SU-DHL-6 (cell line): Measurements from ENCODE around the gene ANKRD55.

Source experiments
- H2AFZ ChIP-seq: fragments of 200-600 bp; sonication (generic); 2 replicates; pipeline ENCODE4 v1.6.1; 2014; ENCODE audit warnings: low read depth, mild to moderate bottlenecking, moderate library complexity, mixed read lengths, antibody characterized with exemption, low read length; ENCODE audit not compliant: severe bottlenecking
- H3F3A ChIP-seq: fragments of 200-600 bp; shearing (Covaris generic); 2 replicates; pipeline ENCODE4 v1.6.0; 2016; ENCODE audit warnings: antibody characterized with exemption, mild to moderate bottlenecking; ENCODE audit not compliant: insufficient read depth
- H3K27ac ChIP-seq: fragments of 200-600 bp; sonication (generic); 2 replicates; pipeline ENCODE4 v1.5.1; 2016; ENCODE audit warnings: low read depth, mild to moderate bottlenecking, low read length, moderate library complexity, mixed read lengths
- H3K27me3 ChIP-seq: fragments of 200-600 bp; sonication (generic), shearing (Covaris generic); 2 replicates; pipeline ENCODE4 v1.6.0; 2014; ENCODE audit warnings: mild to moderate bottlenecking, low read length
- H3K36me3 ChIP-seq: fragments of 200-600 bp; sonication (generic); 2 replicates; pipeline ENCODE4 v1.6.1; 2014; ENCODE audit warnings: mild to moderate bottlenecking, low read length, mixed read lengths
- H3K4me2 ChIP-seq: fragments of 300-600, 200-600 bp; shearing (Covaris generic), sonication (generic); 2 replicates; pipeline ENCODE4 v1.6.0; 2014; ENCODE audit warnings: low read length, low read depth, mild to moderate bottlenecking; ENCODE audit not compliant: poor library complexity, severe bottlenecking
- H3K4me3 ChIP-seq: fragments of 200-600 bp; sonication (generic); 2 replicates; pipeline ENCODE4 v1.5.1; 2014; ENCODE audit warnings: antibody characterized with exemption, low read length, mild to moderate bottlenecking, mixed read lengths; ENCODE audit not compliant: insufficient read depth, poor library complexity, severe bottlenecking
- H3K79me2 ChIP-seq: fragments of 200-600 bp; sonication (generic); 2 replicates; pipeline ENCODE4 v1.6.1; 2014; ENCODE audit warnings: mild to moderate bottlenecking, low read length, moderate library complexity; ENCODE audit not compliant: insufficient read depth
- H3K9ac ChIP-seq: fragments of 200-600 bp; sonication (generic); 2 replicates; pipeline ENCODE4 v1.7.0; 2014; ENCODE audit warnings: mild to moderate bottlenecking, low read length
- H3K9me2 ChIP-seq: fragments of 200-600 bp; sonication (generic); replicated peaks from 2 replicates; pipeline ENCODE4 v1.6.1; 2014; ENCODE audit warnings: low read length; ENCODE audit not compliant: insufficient read depth
- H3K9me3 ChIP-seq: fragments of 200-600 bp; sonication (generic); 2 replicates; pipeline ENCODE4 v1.6.1; 2014; ENCODE audit warnings: low read length, mixed read lengths; ENCODE audit not compliant: insufficient read depth
- H4K20me1 ChIP-seq: fragments of 200-600 bp; sonication (generic); 2 replicates; pipeline ENCODE4 v1.6.1; 2014; ENCODE audit warnings: low read depth, mild to moderate bottlenecking, antibody characterized with exemption, low read length, moderate library complexity, mixed read lengths
- EZH2phosphoT487 ChIP-seq: fragments of 200-600 bp; sonication (generic), shearing (Covaris generic); conservative IDR thresholded peaks from 2 replicates; pipeline ENCODE4 v1.6.1; 2018; ENCODE audit warnings: mild to moderate bottlenecking, antibody characterized with exemption, low read length, moderate library complexity, mixed read lengths
- TF ChIP-seq, protein P1 (sequence below): fragments of 200-600 bp; sonication (generic); IDR thresholded peaks from one replicate; pipeline ENCODE4 v1.5.1; 2017; ENCODE audit warnings: antibody characterized with exemption, mild to moderate bottlenecking, low read length, moderate library complexity; ENCODE audit not compliant: insufficient read depth, poor library complexity, severe bottlenecking

The ANKRD55 gene

DNA sequence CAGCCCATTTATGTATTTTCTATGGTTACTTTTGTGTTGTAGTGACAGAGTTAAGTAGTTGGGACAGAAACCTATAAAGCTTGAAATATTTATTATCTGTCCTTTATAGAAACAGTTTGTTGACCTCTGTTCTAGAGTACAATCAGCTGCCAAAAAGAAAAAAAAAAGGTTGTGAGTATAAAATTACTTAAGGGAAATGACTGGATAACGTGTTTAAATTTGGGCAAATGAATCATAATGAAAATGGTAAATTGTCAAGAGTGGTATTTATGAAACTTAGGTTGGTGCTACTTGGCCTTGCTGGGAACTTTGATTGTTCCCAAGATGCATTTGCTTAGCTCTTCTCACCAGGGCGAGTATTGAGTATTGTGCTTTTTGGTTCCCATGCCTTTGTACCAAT, 168.1 kb downstream of the ANKRD55 start:
- Histone ChIP-seq H3K9me3 (no peaks in the 10 kb centered on the region), H3K36me3 (no peaks in the 10 kb centered on the region), H3K4me3 (no peak overlapping the region), H3K27me3 (no peaks in the 10 kb centered on the region), H3K9ac (no peak overlapping the region), H2AFZ (no peak overlapping the region), H3K79me2 (no peaks in the 10 kb centered on the region), H3F3A (no peaks in the 10 kb centered on the region), H3K9me2 (no peaks in the 10 kb centered on the region), H3K4me2 (no peak overlapping the region), H4K20me1 (no peaks in the 10 kb centered on the region), H3K27ac (no peak overlapping the region)
- no peak for TF ChIP-seq EZH2phosphoT487
- TF ChIP-seq, protein P1, sequence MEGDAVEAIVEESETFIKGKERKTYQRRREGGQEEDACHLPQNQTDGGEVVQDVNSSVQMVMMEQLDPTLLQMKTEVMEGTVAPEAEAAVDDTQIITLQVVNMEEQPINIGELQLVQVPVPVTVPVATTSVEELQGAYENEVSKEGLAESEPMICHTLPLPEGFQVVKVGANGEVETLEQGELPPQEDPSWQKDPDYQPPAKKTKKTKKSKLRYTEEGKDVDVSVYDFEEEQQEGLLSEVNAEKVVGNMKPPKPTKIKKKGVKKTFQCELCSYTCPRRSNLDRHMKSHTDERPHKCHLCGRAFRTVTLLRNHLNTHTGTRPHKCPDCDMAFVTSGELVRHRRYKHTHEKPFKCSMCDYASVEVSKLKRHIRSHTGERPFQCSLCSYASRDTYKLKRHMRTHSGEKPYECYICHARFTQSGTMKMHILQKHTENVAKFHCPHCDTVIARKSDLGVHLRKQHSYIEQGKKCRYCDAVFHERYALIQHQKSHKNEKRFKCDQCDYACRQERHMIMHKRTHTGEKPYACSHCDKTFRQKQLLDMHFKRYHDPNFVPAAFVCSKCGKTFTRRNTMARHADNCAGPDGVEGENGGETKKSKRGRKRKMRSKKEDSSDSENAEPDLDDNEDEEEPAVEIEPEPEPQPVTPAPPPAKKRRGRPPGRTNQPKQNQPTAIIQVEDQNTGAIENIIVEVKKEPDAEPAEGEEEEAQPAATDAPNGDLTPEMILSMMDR, result no peak

DNA sequence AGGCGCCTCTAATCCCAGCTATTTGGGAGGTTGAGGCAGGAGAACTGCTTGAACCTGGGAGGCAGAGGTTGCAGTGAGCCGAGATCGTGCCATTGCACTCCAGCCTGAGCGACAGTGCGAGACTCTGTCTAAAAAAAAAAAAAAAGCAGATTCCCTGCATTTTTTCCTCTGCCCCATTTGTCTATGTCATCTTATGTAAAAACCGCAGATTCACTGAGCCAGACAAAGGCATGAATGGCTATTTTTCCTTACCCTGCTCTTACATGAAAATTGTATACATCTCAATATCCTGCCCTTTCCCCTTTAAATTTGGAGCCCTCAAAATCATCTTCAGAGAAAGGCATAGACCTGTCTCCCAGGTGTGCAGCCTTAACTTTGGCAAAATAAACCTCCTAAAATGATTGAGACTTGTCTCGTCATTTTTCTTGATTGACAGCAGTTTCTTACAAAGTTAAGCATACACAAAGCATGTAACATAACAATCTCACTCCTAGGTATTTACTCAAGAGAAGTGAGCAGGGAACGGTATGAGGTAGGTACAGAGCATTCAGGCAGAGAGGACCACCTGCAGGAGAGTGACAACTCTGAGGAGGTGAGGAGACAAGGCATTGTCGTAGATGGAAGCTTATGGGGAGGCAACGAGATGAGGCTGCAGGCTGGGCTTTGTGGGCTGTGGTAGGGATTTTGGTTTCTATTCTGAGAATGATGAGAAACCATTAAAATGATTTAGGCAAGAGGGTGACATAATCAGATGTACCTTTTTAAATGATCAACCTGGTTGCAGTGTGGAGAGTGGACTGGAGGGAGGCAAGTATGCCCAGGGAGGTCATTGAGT, 172.6 kb downstream of the ANKRD55 start:
- H2AFZ ChIP-seq, result no peak overlapping the region
- TF ChIP-seq EZH2phosphoT487, result no peak
- TF ChIP-seq, protein P1, result no peak
- H3K4me2 ChIP-seq, result no peak overlapping the region
- no peak overlapping the region for H3K27ac ChIP-seq
- H3K27me3 ChIP-seq, result no peaks in the 10 kb centered on the region
- H3K36me3 ChIP-seq, result no peaks in the 10 kb centered on the region
- no peaks in the 10 kb centered on the region for H3K9me2 ChIP-seq
- H3K4me3 ChIP-seq, result no peak overlapping the region
- no peaks in the 10 kb centered on the region for H4K20me1 ChIP-seq
- H3F3A ChIP-seq, result no peaks in the 10 kb centered on the region
- no peaks in the 10 kb centered on the region for H3K9me3 ChIP-seq
- no peaks in the 10 kb centered on the region for H3K79me2 ChIP-seq
- no peak overlapping the region for H3K9ac ChIP-seq

DNA sequence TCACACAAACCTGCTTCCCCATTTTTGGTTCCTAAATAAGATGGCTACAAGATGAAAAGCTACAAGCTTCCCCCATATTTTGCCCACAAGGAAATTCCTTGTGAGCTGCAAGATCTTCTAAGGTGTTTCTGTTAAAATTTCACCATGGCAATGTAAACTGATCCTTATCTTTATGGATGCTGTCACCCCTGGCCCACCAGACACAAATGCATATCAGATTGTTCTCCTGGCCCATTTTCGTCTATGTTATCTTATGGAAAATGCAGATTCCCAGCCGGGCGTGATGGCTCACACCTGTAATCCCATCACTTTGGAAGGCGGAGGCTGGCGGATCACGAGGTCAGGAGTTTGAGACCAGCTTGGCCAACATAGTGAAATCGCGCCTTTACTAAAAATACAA, 173.3 kb downstream of the ANKRD55 start:
- Histone ChIP-seq H2AFZ (no peak overlapping the region), H3K9me3 (no peaks in the 10 kb centered on the region), H3F3A (no peaks in the 10 kb centered on the region), H3K36me3 (no peaks in the 10 kb centered on the region), H3K79me2 (no peaks in the 10 kb centered on the region), H3K27me3 (no peaks in the 10 kb centered on the region), H3K9me2 (no peaks in the 10 kb centered on the region), H3K27ac (no peak overlapping the region), H4K20me1 (no peaks in the 10 kb centered on the region), H3K4me2 (no peak overlapping the region), H3K9ac (no peak overlapping the region), H3K4me3 (no peak overlapping the region)
- TF ChIP-seq, protein P1, result no peak
- no peak for TF ChIP-seq EZH2phosphoT487
